DOHH2 (cell line): ENCODE data around the gene GNB1L.

Source experiments
- EZH2phosphoT487 ChIP-seq: fragments of 200-600 bp; sonication (generic); IDR thresholded peaks from 2 replicates; pipeline ENCODE4 v1.6.1; 2017; ENCODE audit warnings: borderline replicate concordance, mild to moderate bottlenecking, antibody characterized with exemption, low read length, moderate library complexity, mixed read lengths
- TF ChIP-seq, protein P1 (sequence below): fragments of 200-600 bp; sonication (generic); IDR thresholded peaks from one replicate; pipeline ENCODE4 v1.5.1; 2014; ENCODE audit warnings: antibody characterized with exemption, mild to moderate bottlenecking, low read depth, low read length; ENCODE audit not compliant: poor library complexity, severe bottlenecking

DNA sequence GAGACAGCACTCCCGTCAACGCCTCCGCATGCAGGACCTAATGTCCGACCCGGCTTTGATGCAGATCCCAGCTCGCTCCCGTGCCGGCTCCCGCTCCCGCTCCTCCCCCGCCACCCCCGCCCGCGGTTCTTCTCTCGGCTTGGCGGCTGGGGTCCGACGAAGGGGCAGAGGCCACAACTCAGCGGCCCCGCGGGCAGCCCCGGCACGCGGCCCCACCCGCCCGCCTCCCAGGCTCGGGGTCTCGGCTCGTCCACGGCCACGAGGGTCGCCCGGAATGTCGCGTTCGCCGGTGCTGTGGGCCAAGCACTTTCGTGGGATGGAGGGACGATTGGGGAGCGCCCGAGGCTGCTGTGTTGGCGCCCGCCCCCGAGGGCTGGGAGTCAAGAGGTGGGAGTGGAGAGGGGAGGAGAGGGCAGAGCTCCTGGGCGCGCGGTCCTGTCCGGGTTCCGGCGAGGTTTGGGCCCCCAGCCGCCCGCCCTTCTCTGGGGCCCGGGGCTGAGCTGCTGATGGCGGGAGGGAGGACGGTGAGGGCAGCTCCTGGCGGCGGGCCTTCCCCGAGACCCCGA is 99.4 kb downstream of the GNB1L start:
- TF ChIP-seq, protein P1, sequence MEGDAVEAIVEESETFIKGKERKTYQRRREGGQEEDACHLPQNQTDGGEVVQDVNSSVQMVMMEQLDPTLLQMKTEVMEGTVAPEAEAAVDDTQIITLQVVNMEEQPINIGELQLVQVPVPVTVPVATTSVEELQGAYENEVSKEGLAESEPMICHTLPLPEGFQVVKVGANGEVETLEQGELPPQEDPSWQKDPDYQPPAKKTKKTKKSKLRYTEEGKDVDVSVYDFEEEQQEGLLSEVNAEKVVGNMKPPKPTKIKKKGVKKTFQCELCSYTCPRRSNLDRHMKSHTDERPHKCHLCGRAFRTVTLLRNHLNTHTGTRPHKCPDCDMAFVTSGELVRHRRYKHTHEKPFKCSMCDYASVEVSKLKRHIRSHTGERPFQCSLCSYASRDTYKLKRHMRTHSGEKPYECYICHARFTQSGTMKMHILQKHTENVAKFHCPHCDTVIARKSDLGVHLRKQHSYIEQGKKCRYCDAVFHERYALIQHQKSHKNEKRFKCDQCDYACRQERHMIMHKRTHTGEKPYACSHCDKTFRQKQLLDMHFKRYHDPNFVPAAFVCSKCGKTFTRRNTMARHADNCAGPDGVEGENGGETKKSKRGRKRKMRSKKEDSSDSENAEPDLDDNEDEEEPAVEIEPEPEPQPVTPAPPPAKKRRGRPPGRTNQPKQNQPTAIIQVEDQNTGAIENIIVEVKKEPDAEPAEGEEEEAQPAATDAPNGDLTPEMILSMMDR, result no peak
- TF ChIP-seq EZH2phosphoT487, result no peak
